HG03469 (cell line): Measurements from ENCODE around the gene GINS2.

Source experiments
- ATAC-seq: cut with Tn5 transposase; IDR thresholded peaks from one replicate; pipeline ENCODE4 v1.9.1; 2021; ENCODE audit warnings: mild to moderate bottlenecking, moderate library complexity, moderate number of reproducible peaks; ENCODE audit not compliant: unreplicated experiment

The GINS2 gene

DNA sequence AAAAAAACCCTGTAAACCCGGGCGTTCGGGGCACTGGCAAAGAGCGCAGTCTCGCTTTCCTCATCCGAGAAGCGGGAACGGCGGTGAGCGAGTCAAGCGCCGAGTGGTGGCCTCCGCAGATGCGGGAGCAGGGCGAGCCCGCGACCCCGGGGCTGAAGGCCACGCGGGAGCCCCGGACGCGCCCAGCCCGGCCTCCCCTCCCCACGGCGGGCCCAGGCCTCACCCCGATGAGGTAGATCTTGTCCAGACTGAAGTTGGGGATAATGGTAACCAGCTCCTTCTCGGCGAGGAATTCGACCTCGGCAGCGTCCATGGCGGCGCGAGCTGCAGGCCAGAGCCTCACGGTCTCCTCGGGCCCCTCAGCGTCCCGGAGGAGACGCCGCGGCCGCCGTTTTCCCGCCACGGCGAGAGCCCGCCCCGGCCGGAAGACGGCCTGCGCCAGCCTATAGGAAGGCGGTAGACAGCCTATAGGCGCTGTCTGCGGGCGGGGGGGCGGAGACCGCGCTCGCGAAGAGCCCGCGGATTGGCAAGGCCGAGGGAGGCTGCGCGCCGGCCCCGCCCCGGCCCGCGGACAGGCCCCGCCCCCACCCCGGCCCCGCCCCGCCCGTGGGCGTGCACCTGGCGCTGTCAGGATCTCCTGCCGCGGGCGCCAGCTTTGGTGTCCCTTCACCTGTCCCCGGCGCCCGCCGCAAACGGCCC is at the start of gene GINS2:
GINS2 (minus strand) TSS at position 369 of the 699 bp plus-strand sequence; CDS start at position 313, 56 bp downstream.
- peak; percentile 71 for ATAC-seq

DNA sequence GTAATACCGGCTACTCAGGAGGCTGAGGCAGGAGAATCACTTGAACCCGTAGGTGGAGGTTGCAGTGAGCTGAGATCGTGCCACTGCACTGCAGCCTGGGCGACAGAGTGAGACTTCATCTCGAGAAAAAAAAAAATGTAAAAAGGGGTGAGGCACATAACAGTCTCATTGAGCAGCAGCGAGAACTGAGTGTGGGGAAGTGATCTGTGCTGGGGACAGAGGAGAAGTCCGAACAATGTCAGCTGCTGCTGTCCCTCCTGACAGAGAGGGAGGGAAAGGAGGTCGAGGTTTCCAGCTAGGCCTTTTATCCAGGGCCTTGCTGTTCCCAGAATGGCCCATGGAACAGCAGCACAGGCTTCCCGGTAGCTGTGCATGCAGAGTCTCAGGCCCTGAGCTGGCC is 48.2 kb upstream of the GINS2 start:
- ATAC-seq: no peak

DNA sequence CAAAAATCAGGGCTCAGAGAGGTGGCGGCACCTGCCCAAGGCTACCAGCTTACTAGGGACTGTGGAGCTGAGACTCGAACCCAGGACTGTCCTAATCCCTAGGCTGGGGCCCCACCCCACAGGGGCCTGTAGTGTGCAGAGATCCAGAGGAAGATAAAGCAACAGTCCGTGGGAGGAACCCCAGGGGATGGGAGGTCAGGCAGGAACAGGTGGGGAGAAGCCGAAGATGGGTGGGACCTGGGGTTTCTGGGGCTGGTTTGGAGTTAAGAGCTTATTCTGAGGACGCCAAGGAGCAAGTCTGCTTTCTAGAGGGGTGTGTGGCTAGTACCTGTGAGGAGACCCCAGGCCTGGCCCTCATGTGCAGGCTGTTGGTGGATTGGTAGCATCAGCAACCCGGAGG is 47.2 kb upstream of the GINS2 start:
- ATAC-seq: no peak

DNA sequence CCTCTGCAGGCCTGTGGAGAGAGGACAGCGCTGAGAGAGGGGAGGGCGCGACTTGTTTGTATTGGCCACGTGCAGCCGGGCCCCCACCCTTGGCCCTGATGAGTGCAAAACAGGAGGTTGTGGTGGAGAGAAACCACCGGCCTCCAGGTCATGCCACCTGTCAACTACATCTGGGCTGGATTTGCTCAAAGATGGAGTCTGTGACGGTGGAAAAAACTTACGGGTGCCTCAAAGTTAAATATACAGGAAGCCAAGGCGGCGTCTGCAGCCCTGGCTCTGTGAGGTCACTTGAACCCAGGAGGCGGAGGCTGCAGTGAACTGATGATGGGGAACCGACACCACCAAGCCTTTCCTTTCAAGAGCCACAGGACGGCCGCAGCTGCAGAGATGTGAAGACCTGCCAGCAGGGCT is 46.5 kb upstream of the GINS2 start:
- ATAC-seq: no peak

DNA sequence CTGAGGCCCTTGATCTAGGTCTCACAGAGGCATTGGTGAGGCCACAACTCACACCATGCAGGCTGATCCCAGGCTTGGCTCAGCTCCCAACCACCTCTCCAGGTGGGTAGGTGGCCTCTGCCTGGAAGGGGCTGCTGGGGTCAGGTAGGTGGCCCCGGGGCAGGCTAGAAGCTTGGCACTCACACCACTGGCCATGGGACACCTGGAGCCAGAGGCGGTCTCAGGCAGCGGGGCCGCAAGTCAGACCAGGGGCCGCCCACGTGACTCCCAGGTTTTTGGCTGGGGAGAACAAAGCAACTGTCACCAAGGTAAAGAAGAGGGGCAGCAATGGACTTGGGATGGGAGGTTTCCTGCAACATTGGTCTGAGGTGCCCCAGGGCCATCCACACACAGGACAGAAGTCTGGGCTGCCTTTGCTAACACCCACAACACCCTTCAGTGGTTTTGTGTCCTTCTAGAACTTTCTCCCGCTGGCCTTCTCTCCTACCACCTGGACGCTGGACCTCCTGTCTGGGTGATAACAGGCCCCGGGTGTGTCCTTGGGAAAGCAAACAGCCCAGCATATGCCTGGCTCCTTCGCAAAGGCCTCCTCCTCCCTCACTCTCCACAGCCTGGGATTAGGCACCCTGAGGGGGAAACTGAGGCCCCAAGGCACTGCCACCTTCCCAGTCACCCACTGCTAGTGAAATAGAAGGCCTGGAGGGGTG is 45.7 kb upstream of the GINS2 start:
- ATAC-seq: no peak

DNA sequence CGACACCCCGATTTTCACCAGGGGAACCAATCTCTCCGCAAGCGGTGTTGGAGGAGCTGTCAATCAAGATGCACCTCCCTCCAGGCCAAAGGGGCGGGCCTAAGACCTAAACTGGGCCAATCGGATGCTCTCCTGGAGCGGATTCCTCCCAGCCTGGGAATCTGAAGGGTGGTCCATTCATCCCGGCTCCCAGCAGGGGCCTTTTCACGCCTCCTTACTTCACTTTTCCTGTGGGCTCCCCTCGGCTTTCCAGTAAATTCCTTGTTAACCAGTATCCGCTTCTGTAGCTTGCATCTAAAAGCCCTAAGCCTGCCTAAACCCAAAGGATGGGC is 45.1 kb upstream of the GINS2 start:
- no peak for ATAC-seq

DNA sequence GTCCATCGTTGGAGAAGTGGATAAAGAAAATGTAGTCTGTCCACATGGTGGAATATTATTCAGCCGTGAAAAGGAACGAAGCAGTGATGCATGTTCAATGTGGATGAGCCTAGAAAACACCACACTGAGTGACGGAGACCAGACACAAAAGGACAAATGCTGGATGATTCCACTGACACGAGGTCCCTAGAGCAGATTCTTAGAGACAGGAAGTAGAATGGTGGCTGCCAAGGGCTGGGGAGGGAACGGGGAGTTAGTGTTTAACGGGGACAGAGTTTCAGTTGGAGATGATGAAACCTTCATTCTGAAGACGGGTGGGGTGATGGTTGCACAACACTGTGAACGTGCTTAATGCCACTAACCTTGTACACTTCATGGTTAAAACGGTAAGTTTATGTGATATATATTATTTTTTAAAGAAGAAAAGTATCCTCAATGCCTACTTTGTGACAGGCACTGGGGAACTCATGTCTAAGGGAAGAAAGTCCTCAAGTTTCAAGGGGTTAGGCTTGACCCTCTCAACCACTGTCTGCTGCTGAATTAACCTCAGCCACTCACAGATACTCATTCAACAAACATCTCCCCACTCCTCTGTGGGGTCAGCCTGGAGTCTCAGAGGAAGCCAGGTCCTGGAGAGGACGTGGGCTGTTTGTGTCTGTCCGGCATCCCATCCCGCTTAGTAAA is 44.5 kb upstream of the GINS2 start:
- ATAC-seq: no peak

DNA sequence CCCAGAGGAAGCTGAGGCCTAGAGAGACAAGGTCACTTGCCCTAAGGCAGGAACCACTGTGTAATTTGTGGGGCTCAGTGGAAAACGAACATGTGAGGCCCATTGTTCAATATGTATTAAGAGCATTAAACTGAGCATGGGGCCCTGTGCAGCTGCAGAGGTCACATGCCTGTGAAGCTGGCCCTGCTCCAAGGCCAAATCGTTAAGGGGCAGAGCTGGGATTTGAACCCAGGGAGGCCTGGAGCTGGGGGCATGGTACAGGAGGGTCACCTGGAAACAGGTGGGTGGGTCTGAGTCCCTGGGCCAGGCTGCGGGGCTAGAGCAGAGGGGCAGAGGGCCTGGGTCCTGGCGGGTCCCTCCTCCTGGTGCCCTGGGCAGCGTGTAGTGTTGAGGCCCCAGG is 42.4 kb upstream of the GINS2 start:
- ATAC-seq: no peak

DNA sequence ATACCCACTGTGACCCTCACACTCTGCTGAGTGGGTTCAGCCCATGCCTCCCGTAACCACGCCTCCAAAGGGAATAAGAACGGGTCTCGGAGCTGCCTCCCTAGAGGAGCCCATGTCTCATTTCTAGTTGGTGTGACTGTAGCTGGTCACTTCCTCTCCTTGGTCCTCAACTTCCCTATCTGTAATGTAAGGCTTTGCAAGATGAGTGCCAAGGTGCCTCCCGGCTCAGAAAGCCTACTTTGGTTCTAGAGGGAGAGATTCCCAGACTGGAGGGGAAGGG is 41.4 kb upstream of the GINS2 start:
- no peak for ATAC-seq

DNA sequence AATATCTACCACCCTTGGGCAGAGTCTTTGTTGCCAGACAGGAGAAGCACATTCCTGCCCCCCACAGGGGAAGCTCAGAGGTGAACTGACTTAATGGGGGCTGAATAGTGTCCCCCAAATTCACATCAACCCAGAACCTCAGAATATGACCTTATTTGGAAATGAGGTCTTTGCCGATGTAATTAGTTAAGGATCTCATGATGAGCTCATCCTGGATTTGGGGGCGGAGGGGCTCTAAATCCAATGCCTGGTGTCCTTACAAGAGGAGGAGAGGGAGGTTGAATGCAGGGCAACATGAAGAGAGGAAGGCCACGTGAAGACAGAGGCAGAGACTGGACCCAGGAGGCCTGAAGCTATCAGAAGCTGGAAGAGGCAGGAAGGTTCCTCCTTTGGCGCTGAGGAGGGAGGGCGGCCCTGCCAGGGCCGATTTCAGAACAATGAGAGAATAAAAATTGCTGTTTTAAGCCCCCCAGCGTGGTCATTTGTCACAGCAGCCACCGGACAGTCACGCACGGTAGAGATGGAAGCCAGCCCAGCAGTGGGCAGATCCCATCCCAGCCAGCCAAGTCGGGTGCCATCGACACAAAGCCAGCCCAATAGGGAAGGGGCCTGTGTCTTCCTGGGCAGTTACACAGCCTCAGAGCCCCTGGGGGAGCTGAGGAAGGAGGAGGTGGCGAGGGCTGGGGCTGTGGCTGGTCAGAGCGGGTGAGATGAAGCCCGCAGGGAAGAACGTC is 40.9 kb upstream of the GINS2 start:
- no peak for ATAC-seq

DNA sequence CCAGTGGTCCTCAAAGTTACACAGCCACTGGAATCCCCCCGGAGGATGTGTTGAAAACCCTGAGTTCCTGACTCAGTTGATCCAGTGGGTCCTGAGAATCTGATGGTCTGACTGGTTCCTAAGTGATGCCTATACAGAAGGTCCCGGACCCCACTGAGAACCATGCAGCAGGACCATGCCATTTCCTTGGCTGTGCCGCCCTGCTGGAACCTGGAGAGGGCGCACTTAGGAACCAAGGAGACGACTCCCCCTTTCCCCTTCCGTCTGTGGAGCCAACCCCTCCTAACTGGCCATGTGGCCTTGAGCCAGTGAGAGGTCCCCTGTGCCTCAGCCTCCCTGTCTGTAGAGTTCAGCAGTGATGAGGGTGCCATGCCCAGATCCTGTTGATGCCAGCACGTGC is 40.1 kb upstream of the GINS2 start:
- ATAC-seq: no peak

DNA sequence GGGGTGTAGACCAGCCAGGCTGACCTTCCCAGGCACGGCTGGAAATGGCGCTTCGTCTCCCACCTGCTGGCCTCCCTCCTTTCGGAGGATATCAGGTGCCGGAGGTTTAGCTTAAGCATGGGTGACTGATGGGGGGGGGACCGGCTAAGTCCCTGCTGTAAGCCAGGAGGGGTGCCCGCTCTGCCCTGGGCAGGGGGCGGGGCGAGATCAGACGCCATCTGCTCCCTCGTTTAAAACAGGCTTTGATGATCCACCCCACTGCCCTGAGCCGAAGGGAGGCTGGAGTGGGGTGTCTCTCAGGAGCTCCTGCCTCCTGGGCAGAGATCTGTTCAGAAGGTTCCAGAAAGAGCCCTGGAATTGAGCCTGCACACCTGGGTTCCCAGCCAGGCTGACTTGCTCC is 36.2 kb upstream of the GINS2 start:
- ATAC-seq: no peak

DNA sequence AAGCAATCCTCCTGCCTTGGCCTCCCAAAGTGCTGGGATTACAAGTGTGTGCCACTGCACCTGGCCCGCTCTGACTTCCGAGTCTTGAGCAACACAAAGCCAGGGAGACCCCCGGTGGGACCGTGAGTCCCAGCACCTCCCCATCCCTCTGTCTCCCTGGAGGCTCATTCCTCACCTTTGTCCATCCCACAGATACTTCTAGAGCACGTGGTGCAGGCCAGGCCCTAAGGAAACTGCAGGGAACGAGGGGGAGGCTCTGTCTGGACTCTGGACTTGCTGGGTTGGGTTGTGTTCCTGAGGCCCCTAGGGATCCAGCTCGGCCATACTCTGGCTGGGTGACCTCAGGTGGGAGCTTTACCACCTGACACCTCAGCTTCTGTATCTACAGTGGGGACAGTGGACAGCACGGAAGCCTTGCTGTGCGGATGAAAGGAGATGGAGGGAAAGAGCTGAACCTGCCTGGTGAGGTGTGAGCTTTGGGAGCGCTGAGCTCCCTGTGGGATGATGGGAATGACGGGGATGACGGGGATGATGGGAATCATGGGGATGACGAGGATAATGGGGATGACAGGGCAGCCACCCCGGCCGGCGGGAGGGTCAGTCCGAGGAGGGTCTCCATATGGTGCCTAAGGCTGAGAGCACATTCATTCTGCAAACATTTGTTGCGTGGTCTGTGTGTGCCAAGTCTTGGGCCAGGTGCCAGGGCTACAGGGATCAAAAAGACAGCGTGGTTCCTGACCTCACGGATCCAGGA is 35.5 kb upstream of the GINS2 start:
- no peak for ATAC-seq

DNA sequence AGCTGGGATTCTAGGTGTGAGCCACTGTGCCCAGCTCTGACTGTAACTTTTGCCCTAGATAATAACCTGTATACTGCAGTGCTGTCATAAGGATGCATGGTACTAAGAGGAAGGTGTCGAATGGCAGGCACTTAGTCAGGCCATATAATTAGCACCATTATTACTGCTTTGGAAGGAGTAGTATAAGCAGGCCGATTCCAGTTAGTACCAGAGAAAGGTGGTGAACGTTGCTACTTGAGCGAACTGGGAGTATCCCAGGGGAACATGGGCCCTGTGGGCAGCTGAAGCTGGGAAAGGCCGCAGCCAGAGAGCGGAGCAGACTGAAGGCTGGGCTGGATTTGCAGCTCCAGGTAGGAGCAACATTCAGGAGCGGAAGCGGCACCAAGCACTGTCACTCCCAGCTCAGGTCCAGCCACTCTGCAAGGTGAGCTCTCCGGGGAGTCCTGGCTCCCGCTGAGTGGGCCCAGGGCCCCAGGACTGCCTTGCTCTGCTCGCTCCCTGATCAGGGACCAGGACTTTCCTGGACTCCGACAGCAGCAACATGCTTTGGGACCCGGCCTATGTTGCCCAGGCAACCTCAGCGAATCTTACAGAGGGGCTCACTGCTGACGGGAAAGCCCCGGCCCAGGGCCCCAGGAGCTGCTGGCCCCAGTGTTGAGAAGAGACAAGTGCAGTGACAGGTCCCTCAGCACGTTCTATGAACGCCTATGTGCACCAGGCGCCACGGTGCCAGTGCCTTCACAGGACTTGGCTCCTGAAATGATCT is 33.6 kb upstream of the GINS2 start:
- ATAC-seq: no peak

DNA sequence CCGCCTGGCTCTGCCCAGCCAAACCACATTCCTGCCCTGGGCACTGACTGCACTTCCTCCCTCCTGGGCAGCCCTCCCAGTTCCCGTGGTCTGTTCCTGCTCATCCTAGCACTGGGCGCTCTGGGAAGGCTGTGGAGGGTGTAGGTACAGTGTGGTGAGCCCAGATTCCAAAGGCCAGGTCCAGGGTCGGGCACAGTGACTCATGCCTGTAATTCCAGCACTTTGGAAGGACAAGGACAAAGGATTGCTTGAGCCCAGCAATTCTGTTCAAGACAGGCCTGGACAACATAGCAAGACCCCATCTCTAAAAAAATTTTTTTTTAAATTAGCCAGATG is 31.5 kb upstream of the GINS2 start:
- ATAC-seq: no peak

DNA sequence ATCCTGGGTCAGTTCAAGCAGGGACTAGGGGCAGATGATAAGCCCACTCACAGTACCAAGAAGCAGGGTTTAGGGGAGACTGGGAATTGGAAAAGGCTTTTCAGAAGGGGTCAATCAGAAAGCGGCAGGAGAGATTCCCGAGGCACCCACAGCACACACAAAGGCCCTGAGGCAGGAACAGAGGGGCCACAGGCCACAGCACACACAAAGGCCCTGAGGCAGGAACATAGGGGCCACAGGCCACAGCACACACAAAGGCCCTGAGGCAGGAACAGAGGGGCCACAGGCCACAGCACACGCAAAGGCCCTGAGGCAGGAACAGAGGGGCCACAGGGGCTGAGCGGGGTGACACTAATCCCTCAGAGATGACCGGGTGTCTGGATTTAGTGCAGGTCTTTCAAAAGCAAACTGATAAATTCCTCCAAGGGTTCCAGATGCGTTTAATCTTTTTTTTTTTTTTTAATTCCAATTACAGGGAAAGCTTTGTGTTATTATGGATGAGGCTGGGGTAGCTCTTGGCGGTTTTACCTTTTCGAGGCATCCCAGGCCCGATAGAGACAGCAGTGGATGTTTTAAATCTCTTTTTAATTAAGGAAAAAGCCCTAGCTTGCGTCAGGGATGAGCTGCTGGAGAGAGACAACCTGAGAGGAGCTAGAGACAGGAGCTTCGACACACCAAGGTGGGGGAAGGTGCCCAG is 31.0 kb upstream of the GINS2 start:
- ATAC-seq: no peak

DNA sequence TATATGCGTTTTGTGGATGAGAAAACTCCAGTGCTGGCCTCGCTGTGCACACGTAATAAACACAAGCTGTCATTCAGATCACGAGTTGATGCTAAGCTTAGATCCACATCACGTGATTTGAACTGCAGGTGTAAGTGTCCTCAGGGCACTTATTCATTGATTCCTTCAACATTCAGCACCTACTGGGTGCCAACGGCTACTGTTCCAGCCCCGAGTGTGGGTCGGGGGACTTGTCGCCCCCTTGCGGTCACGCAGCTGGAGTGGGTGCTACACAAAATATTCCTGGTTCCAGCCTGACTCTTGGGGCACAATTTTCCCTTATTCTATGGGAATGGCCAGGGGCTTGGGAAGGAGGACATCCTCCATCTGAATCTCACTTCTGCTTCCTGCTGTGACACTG is 29.9 kb upstream of the GINS2 start:
- ATAC-seq: no peak

DNA sequence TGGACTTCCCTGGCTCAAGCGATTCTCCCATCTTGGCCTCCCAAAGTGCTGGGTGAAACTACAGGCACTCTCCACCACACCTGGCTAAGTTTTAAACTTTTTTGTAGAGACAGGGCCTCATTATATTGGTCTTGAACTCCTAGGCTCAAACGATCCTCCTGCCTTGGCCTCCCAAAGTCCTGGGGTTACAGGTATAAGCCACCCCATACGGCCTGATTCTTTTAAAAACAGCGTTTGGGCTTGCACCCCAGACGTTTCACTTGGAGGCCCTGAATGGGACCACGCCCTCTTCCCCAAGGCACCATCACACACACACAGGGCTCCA is 29.4 kb upstream of the GINS2 start:
- ATAC-seq: no peak

DNA sequence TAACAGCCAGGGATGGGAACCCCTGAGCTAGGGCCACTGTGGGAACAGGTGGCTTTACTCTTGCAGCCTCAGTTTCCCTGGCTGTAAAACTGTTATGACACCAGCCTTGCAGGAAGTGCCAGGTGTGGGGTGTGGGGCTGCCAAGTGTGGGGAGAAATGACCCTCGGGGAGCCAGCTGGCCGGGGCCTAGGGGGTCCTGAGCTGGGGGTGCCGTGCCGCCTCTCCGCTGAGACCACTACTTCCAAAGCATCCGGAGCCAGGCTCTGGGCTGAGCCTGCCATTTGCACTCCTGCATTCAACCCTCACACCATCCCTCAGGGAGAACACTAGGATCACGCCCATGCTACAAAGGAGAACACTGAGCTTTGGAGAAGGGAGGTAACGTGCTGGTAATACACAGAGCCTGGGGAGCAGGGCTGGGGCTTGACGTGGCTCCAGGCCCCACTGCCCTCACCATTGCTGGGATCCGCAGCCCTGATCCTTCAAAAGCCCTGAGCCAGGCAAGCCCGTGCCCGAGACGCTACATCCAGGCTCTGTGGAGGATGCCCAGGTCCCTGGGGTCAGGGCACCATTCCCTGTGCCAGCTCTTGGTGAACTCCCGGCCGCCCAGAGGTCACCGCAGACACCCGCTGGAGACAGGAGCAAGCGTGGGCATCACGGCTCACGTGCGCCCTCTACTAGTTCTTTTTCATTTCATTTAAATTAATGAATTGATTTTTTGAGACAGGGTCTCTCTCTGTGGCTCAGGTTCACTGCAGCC is 28.8 kb upstream of the GINS2 start:
- ATAC-seq: no peak
